GM21390 (cell line): ENCODE measurements around the gene FAM131A.
"Not testable (repeated sequence)": the region's sequence is repeated elsewhere in the genome, so short reads cannot be mapped to it uniquely, and the experiment has no call there.

Source experiments
- ATAC-seq: cut with Tn5 transposase; IDR thresholded peaks from one replicate; pipeline ENCODE4 v1.9.1; 2021; ENCODE audit not compliant: unreplicated experiment

FAM131A gene

DNA sequence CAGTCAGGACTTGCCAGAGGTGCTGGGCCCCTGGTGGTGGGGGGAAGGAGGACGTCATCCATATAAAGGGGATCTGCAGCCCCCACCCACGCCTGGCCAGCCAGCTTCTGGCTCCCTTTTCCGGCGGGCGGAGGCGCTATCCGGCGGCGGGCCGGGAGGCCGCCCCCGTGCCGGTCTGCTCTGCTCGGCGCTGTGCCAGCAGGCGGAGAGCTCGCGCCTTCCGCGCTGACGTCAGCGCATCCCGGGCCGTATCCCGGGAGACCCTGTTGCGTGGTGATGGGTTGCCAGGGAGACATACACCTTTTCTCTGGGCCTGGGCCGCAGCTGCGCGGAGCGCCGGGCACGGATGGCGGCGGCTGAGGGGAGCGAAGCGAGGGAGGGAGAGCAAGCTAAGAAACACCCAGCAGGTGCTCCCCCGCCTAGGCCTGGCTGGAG, 1.1 kb downstream of the FAM131A start:
- no peak for ATAC-seq

DNA sequence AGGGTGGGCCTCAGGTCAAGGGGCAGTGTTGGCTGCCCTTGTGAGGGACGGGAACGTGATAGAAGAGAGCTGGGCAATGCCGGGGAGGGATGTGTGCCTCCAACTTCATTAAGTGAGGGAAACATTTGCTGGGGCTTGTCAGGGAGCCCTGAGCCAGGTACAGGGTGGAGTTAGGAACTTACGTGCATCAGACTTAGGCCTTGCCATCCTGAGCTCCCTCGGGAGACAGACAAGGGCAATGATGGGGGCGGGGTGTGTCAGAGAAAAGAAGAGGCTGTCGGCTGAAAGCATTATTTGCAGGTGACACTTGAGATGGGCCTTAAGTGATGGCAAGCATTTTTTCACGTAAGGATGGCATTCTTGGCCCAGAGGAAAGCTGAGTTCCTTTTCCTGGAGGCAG, 1.6 kb downstream of the FAM131A start:
- ATAC-seq, result no peak

DNA sequence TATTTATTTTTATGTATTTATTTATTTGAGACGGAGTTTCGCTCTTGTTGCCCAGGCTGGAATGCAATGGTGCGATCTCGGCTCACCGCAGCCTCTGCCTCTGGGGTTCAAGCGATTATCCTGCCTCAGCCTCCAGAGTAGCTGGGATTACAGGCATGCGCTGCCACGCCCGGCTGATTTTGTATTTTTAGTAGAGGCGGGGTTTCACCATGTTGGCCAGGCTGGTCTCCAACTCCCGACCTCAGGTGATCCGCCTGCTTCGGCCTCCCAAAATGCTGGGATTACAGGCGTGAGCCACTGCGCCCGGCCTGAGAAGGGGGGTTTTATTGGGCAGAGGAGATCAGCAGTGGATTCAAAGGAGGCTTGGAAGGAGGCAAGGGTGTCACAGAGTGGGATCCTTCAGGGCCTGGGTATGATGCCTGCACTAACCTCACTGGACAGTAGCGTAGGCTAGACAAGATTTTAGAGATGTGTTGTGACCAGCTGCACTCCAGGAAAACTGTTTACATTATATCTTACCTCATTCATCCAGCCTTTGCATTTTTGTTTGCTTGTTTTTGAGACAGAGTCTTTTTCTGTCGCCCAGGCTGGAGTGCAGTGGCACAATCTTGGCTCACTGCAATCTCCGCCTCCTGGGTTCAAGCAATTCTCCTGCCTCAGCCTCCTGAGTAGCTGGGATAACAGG, 2.2 kb downstream of the FAM131A start:
- ATAC-seq, result not testable (repeated sequence)

DNA sequence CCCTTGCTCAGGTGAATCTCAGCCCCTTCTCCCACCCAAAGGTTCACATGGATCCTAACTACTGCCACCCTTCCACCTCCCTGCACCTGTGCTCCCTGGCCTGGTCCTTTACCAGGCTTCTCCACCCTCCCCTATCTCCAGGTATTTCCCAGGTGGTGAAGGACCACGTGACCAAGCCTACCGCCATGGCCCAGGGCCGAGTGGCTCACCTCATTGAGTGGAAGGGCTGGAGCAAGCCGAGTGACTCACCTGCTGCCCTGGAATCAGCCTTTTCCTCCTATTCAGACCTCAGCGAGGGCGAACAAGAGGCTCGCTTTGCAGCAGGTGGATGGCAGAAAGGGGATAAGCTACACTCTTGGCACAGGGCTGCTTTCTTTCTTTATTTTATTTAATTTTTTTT, 4.5 kb downstream of the FAM131A start:
- ATAC-seq, result no peak

DNA sequence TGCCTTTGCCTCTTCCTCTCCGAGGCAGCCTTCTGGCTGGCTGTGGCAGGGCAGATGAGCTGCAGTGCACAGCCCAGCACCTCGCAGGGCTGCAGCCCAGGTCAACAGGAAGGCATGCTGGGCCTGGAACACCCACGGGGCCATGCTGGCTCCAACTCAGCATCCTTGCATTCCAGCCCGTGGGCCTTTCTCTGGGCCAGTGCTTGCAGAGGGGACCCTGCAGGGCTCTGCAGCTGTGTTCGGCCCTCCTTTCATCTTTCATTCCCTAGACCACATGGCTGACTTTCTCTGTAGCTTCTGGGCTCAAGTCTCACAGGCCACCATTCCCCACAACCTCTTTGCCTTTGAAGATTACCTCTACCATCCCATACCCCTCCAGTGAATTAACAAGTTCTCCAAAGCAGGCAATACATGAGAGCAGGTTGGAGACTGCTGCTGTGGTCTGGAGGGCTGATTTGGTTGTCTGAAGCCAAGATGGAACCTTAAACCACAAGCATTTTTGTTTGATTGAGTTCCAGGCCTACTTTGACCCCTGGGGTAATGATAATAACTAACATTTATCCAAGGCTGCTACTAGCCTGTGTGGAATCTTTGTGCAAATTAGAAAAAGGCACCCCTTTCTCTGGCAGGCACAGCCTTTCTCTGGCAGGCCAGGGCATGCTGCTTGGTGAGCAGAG, 5.9 kb downstream of the FAM131A start:
- no peak for ATAC-seq

DNA sequence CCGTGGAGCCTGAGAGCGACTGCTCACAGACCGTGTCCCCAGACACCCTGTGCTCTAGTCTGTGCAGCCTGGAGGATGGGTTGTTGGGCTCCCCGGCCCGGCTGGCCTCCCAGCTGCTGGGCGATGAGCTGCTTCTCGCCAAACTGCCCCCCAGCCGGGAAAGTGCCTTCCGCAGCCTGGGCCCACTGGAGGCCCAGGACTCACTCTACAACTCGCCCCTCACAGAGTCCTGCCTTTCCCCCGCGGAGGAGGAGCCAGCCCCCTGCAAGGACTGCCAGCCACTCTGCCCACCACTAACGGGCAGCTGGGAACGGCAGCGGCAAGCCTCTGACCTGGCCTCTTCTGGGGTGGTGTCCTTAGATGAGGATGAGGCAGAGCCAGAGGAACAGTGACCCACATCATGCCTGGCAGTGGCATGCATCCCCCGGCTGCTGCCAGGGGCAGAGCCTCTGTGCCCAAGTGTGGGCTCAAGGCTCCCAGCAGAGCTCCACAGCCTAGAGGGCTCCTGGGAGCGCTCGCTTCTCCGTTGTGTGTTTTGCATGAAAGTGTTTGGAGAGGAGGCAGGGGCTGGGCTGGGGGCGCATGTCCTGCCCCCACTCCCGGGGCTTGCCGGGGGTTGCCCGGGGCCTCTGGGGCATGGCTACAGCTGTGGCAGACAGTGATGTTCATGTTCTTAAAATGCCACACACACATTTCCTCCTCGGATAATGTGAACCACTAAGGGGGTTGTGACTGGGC, 7.3 kb downstream of the FAM131A start:
- ATAC-seq, result no peak

DNA sequence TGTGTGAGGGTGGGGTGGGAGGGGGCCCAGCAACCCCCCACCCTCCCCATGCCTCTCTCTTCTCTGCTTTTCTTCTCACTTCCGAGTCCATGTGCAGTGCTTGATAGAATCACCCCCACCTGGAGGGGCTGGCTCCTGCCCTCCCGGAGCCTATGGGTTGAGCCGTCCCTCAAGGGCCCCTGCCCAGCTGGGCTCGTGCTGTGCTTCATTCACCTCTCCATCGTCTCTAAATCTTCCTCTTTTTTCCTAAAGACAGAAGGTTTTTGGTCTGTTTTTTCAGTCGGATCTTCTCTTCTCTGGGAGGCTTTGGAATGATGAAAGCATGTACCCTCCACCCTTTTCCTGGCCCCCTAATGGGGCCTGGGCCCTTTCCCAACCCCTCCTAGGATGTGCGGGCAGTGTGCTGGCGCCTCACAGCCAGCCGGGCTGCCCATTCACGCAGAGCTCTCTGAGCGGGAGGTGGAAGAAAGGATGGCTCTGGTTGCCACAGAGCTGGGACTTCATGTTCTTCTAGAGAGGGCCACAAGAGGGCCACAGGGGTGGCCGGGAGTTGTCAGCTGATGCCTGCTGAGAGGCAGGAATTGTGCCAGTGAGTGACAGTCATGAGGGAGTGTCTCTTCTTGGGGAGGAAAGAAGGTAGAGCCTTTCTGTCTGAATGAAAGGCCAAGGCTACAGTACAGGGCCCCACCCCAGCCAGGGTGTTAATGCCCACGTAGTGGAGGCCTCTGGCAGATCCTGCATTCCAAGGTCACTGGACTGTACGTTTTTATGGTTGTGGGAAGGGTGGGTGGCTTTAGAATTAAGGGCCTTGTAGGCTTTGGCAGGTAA, 8.1 kb downstream of the FAM131A start:
- no peak for ATAC-seq

DNA sequence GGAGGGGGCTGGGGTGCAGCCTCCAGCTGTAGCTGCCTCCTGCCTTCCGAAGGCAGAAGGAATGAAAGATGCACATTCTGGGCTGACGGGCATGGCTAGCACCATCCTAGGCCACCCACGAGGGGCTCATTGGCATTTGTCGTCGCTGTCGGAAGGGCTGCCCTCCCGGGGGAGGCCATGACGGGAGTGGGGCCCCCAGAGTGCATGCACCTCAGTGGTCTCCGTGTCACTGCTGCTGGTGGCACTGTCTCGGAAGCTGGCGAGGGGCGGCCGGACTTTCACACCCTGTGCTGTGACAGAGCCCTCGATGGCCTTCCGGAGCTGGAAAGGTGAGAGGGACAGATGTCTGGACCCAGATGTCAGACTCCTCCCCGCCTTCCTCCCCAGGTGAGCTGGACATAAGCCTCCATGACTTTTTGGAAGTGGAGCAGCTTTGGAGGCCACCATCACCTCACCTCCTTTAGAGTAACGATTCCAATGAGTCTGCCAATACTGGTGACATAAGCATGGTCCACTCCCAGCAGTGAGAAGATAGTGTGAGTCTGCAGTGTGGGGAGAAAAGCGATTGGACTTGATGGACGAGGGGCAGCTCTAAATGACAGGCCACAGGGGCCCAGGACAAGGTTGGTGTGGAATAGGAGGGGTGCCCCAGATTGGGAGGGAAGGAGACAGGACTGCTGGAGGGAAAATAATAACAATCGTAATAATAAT, 9.2 kb downstream of the FAM131A start:
- no peak for ATAC-seq

DNA sequence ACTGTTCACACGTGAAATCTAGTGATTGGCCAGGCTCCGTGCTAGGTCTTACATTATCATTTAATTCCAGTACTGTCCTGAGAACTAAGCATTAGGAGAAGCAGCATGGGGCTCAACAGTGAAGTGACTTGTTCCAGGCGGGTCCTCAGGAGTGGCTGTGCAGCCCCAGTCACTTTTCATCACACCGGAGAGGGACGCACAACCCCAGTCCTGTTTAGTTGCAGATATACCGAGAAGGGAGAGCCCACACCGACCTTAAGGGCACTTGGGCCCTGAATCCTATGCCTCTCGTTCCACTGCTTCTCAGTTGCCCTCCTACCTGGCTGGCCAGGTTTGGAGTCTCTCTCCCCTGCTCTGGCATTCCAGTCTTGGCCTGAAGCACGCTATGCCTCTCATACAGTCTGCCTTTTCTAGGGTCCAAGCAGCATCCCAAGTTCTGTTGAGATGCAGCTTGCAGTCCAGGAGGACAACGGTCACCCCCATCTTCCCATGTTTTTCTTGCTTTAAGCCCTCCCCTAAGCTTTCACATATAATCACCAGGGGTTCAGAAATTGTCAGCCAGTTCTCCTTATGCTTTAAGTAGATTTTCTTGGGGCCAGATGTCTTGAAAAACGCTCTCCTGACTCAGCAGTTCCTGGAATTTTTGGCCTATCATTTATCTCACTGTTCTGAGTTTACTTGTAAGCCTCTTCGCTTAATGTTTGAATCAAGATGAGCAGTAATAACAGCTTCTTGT, 10.1 kb downstream of the FAM131A start:
- no peak for ATAC-seq

DNA sequence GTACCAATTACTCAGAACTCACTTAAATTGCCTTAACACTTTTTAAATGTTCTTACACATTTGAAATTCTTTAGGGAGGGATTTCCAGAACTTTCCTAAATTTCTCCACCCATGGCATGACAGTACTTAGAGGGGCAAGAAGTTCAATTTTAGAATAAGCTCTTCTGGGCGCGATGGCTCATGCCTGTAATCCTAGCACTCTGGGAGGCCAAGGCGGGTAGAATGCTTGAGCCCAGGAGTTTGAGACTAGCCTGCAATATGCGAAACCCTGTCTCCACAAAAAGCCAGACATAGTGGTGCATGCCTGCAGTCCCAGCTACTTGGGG, 10.6 kb downstream of the FAM131A start:
- ATAC-seq, result no peak

DNA sequence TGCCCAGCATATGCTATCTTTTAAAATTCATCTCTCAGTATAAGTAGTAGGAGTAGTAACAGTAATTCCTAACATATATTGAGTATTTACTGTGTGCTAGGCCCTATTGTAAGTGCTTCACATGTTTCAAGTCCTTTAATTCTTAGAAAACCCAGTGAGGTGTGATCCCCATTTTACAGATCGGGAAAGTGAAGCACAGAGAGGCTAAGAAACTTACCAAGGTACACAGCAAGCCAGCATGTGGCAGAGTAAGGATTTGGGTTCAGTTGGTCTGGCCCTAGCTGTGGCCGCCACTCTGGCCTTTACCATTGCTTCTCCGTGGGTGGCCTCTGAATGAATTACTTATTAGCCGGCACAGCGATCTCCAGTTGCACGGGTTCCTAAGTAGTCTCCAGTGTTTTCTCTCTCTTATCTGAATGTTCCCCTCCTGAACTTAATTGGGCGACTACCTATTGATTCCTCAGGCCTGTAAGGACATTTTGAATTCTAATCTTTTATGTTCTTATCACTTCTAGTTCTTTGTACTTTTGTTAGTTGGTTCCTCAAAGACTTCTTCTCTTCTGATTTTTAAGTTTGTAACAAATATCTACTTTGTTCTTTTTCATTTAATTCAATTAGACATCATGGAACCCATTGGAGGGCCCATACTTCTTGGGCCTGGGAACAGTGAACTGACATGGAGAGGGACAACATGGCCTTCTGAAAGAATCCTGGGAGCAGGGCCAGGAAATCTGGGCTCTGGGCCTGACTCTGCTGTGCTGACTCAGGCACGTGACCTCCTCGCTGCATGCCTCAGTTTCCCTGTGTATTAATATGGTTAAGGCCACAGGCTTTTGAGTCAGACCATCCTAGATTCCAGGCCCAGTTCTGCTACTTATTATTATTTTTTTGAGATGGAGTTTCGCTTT, 12.4 kb downstream of the FAM131A start:
- ATAC-seq, result no peak

DNA sequence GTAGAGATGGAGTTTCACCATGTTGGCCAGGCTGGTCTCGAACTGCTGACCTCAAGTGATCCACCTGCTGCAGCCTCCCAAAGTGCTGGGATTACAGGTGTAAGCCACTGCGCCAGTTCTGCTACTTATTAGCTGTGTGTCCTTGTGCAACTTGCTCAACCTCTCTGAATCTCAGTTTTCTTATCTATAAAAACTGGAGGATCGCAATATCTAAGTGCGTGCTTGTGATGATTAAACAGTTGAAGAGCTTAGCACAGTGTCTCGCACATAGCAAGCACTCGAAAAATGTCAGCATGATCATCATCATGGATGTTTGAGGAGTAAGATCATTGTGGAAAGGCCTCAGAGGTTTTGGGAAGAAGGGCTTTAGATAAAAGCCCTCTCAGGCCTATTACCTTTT, 13.2 kb downstream of the FAM131A start:
- no peak for ATAC-seq

DNA sequence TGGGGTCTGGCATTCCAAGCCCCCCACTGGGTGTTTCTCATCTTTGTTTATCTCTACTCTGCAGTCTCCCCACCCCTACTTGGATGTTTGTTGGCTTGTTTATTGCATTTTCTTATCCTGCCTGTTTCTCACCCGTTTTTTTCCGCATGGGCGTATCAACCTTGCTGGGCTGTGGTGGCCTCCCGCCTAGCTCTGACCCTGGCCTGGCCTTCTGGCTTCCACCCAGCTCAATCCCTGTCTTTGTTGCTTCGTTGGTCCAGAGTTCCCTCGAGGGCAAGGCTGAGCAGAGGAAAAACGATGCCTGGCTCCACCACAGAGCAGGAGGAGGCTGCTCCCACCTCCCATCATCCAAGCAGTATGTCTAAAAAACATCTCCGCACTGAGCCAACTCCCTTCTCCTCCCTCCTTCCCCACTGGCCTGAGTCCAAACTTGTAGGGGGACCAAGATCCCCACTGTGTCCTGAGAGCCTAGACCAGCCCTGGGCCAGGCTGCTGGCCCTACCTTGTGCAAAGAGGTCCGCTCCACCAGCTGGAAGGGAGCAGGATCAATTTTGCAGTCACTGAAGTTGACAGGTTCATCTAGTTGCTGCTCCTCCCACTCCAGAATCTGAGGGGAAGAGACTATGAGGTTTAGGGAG, 14.2 kb downstream of the FAM131A start:
- no peak for ATAC-seq

DNA sequence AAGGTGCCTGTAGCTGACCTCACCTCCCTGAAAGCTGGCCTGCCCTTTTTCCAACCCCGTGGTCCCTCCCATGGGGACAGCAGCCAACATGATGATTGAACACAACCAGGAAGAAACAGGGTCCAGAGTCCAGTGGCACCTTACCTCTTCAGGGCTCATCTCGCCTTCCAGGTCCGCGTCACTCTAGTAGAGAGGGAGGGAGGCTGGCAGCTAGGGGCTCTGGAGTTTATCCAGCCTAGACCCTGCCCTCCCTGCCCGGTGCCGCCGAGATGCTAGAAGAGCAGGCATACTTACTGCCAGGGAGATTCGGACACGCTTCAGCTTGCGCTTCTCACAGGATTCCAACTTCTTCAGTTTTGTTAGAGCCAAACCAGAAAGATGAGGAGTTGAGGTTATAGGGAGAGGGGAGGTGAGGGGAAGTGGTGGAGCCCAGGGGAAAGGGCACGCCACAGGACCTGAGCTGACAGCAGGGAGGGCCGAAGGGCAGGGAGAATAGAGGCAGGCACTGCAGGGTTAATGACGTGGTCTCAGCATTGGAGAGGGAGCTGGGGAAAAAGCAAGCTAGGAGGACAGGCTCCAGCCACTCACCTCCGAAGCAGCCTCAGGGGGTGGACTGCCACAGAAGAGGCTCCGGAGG, 14.9 kb downstream of the FAM131A start:
- no peak for ATAC-seq

DNA sequence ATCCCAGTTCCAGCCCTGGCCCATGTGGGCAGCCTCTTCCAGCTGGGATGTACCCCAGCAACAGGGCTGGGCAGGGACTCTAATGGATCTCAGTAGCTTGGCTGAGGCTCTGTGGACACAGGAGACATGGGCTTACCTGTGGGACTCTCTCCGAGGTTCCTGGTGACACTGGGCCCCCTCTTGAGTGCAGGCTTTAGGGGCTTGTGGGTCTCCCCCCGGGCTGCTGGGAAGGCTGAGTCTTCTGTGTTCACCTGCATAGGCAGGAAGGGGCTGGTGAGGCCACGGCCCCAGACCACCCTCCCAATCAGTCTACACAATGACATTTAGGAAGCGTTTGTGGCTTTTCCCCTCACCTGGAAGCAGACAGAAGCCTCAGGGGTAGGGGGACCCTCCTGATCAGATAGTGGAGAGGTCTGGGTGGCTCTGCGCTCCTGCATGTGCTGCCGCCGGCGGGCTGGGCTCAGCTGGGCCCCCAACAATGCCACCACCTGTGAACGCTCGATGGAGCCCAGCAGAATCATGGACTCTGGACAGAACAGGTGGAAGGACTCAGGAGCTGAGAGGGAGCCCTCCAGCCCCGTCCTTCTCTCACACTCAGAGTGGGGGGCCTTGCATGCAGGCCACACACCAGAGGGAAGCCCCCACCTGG, 15.6 kb downstream of the FAM131A start:
- ATAC-seq, result no peak

DNA sequence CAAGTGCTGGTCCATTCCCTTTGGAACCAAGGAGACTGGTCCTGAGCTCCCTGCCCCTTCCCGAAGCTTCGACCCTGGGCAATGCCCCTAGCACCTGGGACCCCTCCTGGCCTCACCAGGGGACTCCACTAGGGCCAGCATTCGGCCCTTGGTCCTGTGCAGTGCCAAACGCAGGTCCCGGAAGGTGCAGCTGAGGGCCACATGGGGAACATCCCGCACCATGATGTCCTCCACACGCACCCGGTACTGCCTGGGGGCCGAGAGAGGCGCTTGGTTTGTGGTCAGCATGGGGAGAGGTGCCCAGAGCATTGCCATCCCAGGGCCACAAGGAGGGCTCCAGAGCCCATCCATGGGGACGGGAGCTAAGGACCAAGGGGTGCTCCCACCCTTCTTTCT, 16.1 kb downstream of the FAM131A start:
- ATAC-seq, result no peak

DNA sequence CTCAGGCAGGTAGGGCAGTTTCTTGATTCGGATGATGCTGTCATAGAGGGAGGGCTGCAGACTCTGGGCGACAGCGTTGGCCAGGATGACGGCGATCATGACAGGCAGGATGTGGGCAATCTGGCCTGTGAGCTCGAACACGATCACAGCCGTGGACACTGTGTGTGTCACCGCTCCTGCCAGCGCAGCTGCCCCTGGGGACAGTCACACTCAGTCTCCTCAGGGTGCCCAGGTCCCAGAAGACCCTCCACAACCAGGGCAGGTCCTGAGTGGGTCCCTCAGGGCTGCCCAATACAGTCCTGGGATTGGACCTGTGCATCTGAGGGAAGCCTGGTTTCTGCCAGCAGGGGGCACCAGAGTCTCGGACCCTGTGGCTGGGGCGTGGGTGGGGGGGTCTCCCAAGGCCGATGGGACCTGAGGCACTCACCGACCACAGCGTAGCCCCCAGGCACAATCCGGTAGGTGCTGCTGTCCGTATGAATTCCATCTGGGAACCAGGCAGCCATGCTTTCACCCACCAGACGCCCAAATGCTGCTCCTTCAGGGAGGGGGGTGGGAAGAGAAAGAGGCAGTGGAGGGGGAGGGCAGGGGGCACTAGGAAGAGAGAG, 16.8 kb downstream of the FAM131A start:
- no peak for ATAC-seq
